Measurements from ENCODE around the gene SLC5A4. TPM values are rescaled to one million over a fixed set of nuclear protein-coding genes. Genes with fewer than 3 reads are reported as not detected.
A peak's percentile ranks its signal among the peaks of the same experiment; 100 is the strongest.
"Not testable (repeated sequence)": the region's sequence is repeated elsewhere in the genome, so short reads cannot be mapped to it uniquely, and the experiment has no call there.

Gene SLC5A4
- not detected for polyA plus RNA-seq (2013, experiment 1 of 2; ENCODE audit: insufficient read length)
- polyA plus RNA-seq (2013, experiment 2 of 2; ENCODE audit: insufficient read length), result not detected

GRCh38 chr22:32255217-32255616 lies at the start of gene SLC5A4:
Gene SLC5A4, minus strand, starts transcription at chr22:32255347. Its CDS starts 18 bp downstream, at chr22:32255329.
- no peak for DNase-seq

- not testable (repeated sequence) for DNase-seq
These were observed 38.8 kb upstream of the SLC5A4 start for GRCh38 chr22:32293921-32294320.

GRCh38 chr22:32286290-32286840 lies 31.2 kb upstream of the SLC5A4 start:
- DNase-seq, result no peak

- DNase-seq, result peak; percentile 66
These were observed 25.9 kb upstream of the SLC5A4 start for GRCh38 chr22:32281072-32281471.

GRCh38 chr22:32275353-32275752 lies 20.2 kb upstream of the SLC5A4 start:
- not testable (repeated sequence) for DNase-seq

- no peak for DNase-seq
These were observed 16.2 kb upstream of the SLC5A4 start for GRCh38 chr22:32271389-32271788.

GRCh38 chr22:32270641-32271369 lies 15.7 kb upstream of the SLC5A4 start:
- no peak for DNase-seq

GRCh38 chr22:32269316-32269715 lies 14.2 kb upstream of the SLC5A4 start:
- DNase-seq, result no peak

GRCh38 chr22:32267011-32267410 lies 11.9 kb upstream of the SLC5A4 start:
- DNase-seq, result no peak

- peak; percentile 79 for DNase-seq
These were observed 11.0 kb upstream of the SLC5A4 start for GRCh38 chr22:32265882-32266767.

GRCh38 chr22:32263678-32264077 lies 8.5 kb upstream of the SLC5A4 start:
- not testable (repeated sequence) for DNase-seq

- DNase-seq, result no peak
These were observed 6.2 kb upstream of the SLC5A4 start for GRCh38 chr22:32261306-32261705.

- DNase-seq, result no peak
These were observed 3.6 kb upstream of the SLC5A4 start for GRCh38 chr22:32258791-32259190.

GRCh38 chr22:32255726-32256125 lies 579 bp upstream of the SLC5A4 start:
- no peak for DNase-seq

GRCh38 chr22:32249231-32249630 lies 5.9 kb downstream of the SLC5A4 start:
- DNase-seq, result no peak

GRCh38 chr22:32248276-32248675 lies 6.9 kb downstream of the SLC5A4 start:
- no peak for DNase-seq

GRCh38 chr22:32246166-32246565 lies 9.0 kb downstream of the SLC5A4 start:
- no peak for DNase-seq

- no peak for DNase-seq
These were observed 10.1 kb downstream of the SLC5A4 start for GRCh38 chr22:32245042-32245441.

- DNase-seq, result no peak
These were observed 10.6 kb downstream of the SLC5A4 start for GRCh38 chr22:32244547-32244946.

- no peak for DNase-seq
These were observed 14.7 kb downstream of the SLC5A4 start for GRCh38 chr22:32240461-32240860.

GRCh38 chr22:32237906-32238305 lies 17.2 kb downstream of the SLC5A4 start:
- no peak for DNase-seq

GRCh38 chr22:32236970-32237369 lies 18.2 kb downstream of the SLC5A4 start:
- DNase-seq, result no peak

GRCh38 chr22:32233091-32233490 lies 22.1 kb downstream of the SLC5A4 start:
- DNase-seq, result no peak
